GM18505 (cell line): ENCODE data around the gene NFE2L3.

Experiments used
- ATAC-seq: cut with Tn5 transposase; IDR thresholded peaks from one replicate; pipeline ENCODE4 v1.9.1; 2021; ENCODE audit not compliant: unreplicated experiment
- POLR2A ChIP-seq: IDR thresholded peaks from 4 replicates; pipeline ENCODE4 v1.6.1; 2011; ENCODE audit warnings: borderline replicate concordance; ENCODE audit not compliant: insufficient read depth, insufficient read length; ENCODE audit errors: extremely low read depth

NFE2L3 gene

GRCh38 chr7:26233902-26234511 lies 82.0 kb downstream of the NFE2L3 start:
- no peak for TF ChIP-seq POLR2A
- ATAC-seq: no peak
